ENCODE measurements around the gene PLXNC1.

DNA sequence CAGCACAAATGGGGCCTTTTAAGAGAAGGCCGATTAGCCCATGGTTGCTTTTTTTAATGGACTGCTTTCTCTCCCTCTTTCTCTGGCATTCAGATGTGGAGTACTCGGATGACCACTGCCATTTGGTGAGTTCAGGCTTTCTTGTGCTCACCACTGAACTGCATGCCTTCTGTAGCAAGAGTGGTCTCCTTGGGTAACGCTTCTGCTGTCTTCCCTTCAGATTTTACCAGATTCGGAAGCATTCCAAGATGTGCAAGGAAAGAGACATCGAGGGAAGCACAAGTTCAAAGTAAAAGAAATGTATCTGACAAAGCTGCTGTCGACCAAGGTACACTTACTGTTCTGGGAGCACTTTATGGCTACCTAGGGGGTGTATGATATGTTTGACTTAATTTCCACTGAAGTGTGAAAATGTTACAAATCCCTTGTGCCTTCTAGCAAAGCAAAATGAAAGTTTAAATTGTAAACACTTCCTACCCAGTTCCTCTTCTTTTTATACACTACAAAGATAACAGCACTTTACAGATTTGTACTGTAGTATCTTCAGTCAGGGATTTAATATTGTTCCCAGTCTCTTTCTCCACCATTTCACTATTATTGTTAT lies 148.8 kb downstream of the PLXNC1 start:
- TF ChIP-seq, protein P1, sequence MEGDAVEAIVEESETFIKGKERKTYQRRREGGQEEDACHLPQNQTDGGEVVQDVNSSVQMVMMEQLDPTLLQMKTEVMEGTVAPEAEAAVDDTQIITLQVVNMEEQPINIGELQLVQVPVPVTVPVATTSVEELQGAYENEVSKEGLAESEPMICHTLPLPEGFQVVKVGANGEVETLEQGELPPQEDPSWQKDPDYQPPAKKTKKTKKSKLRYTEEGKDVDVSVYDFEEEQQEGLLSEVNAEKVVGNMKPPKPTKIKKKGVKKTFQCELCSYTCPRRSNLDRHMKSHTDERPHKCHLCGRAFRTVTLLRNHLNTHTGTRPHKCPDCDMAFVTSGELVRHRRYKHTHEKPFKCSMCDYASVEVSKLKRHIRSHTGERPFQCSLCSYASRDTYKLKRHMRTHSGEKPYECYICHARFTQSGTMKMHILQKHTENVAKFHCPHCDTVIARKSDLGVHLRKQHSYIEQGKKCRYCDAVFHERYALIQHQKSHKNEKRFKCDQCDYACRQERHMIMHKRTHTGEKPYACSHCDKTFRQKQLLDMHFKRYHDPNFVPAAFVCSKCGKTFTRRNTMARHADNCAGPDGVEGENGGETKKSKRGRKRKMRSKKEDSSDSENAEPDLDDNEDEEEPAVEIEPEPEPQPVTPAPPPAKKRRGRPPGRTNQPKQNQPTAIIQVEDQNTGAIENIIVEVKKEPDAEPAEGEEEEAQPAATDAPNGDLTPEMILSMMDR (optimal IDR thresholded peaks at IDR 0.05 in 1 of 3, IDR thresholded peaks at IDR 0.05 in 1 of 3, conservative IDR thresholded peaks at IDR 0.05 in 1 of 3; ENCODE audit: extremely low read depth in 1 of 3, insufficient read depth in 2 of 3, low read length in 3 of 3), result no peak
- TF ChIP-seq EZH2 (IDR thresholded peaks at IDR 0.05; ENCODE audit: low read length), result no peak
